ENCODE measurements around the gene ZNF396. TPM values are rescaled to one million over a fixed set of nuclear protein-coding genes. Genes with fewer than 3 reads are reported as not detected.

ZNF396 gene
- total RNA-seq, 4 donors from 2014 or later: 2.8 to 3.9 (median 3.1) TPM

DNA sequence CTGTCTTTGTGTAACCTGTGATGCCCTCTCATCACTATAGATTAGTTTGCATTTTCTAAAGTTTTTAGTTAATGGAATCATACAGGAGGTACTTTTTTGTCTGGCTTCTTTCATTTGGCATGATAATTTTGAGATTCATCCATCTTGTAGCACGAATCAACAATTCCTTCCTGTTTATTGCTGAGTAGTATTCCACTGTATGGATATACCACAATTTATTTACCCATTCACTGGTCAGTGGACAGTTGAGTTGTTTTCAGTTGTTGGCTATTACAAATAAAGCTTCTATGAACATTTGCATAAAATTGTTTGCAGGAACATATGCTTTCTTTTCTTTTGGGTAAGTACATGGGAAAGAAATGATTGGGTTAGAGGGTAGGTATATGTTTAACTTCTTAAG, 40.1 kb upstream of the ZNF396 start:
- H3K4me1 ChIP-seq: peaks cover 0 to 12% (median 3%) of the 10 kb centered on the region in 4 donors
- WGBS, 2 donors: 56 to 70% methylated on average over 1 of the region's 1 CpG
- H3K27ac ChIP-seq: no peak overlapping the region
- H3K9me3 ChIP-seq: peaks cover 0 to 24% (median 3%) of the 10 kb centered on the region in 4 donors
- H3K27me3 ChIP-seq: no peaks in the 10 kb centered on the region
- no peaks in the 10 kb centered on the region for H3K36me3 ChIP-seq
- TF ChIP-seq POLR2A (IDR thresholded peaks at IDR 0.05) (no peak), EP300 (IDR thresholded peaks at IDR 0.05) (no peak)
- TF ChIP-seq, protein P1, sequence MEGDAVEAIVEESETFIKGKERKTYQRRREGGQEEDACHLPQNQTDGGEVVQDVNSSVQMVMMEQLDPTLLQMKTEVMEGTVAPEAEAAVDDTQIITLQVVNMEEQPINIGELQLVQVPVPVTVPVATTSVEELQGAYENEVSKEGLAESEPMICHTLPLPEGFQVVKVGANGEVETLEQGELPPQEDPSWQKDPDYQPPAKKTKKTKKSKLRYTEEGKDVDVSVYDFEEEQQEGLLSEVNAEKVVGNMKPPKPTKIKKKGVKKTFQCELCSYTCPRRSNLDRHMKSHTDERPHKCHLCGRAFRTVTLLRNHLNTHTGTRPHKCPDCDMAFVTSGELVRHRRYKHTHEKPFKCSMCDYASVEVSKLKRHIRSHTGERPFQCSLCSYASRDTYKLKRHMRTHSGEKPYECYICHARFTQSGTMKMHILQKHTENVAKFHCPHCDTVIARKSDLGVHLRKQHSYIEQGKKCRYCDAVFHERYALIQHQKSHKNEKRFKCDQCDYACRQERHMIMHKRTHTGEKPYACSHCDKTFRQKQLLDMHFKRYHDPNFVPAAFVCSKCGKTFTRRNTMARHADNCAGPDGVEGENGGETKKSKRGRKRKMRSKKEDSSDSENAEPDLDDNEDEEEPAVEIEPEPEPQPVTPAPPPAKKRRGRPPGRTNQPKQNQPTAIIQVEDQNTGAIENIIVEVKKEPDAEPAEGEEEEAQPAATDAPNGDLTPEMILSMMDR (IDR thresholded peaks at IDR 0.05): no peak
- H3K4me3 ChIP-seq: no peak overlapping the region
- no peak for DNase-seq (ENCODE audit: low spot score in 2 of 2)

- H3K4me3 ChIP-seq: peak overlapping the region in 1 of 4 donors; percentile 16
- H3K27ac ChIP-seq: peak overlapping the region in 1 of 4 donors; percentile 17
Observed at GRCh38 chr18:35415511-35416073, 38.5 kb upstream of the ZNF396 start.

DNA sequence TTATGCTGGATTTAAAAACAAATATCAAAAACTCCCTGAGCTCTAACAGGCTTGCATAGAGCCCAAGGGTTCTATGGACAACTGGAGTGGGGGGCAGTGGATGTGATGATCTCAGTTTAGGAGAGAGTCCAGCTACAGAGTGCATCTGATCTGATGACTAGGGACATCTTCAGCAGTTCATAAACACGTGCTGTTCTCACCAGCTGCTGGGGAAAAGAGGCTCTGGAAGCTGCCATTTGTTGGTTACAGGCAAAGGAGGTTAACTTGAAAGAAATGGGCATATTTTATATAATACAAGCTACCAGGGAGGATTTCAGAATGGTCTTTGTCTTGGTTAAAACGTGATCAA, 36.0 kb upstream of the ZNF396 start:
- Histone ChIP-seq H3K9me3 (peaks cover 0 to 10% (median 3%) of the 10 kb centered on the region in 4 donors), H3K27me3 (no peaks in the 10 kb centered on the region), H3K27ac (no peak overlapping the region), H3K4me3 (no peak overlapping the region), H3K36me3 (no peaks in the 10 kb centered on the region), H3K4me1 (peaks cover 0 to 21% (median 3%) of the 10 kb centered on the region in 4 donors)
- no peak for DNase-seq (ENCODE audit: low spot score in 2 of 2)
- WGBS, 2 donors: 46 to 57% methylated on average over 2 of the region's 2 CpGs
- TF ChIP-seq, protein P1 (IDR thresholded peaks at IDR 0.05): no peak
- TF ChIP-seq POLR2A (IDR thresholded peaks at IDR 0.05): no peak
- TF ChIP-seq EP300 (IDR thresholded peaks at IDR 0.05): no peak

More at GRCh38 chr18:35415511-35416073, 38.5 kb upstream of the ZNF396 start:
- no peaks in the 10 kb centered on the region for H3K36me3 ChIP-seq
- 26 to 35% methylated on average over 5 of the region's 5 CpGs for WGBS, 2 donors
- H3K9me3 ChIP-seq: peaks cover 0 to 24% (median 3%) of the 10 kb centered on the region in 4 donors
- no peaks in the 10 kb centered on the region for H3K27me3 ChIP-seq
- H3K4me1 ChIP-seq: peaks cover 0 to 12% (median 3%) of the 10 kb centered on the region in 4 donors
- TF ChIP-seq, protein P1 (IDR thresholded peaks at IDR 0.05): no peak
- TF ChIP-seq POLR2A (IDR thresholded peaks at IDR 0.05): no peak
- TF ChIP-seq EP300 (IDR thresholded peaks at IDR 0.05): no peak
- DNase-seq (ENCODE audit: low spot score in 2 of 2): no peak

DNA sequence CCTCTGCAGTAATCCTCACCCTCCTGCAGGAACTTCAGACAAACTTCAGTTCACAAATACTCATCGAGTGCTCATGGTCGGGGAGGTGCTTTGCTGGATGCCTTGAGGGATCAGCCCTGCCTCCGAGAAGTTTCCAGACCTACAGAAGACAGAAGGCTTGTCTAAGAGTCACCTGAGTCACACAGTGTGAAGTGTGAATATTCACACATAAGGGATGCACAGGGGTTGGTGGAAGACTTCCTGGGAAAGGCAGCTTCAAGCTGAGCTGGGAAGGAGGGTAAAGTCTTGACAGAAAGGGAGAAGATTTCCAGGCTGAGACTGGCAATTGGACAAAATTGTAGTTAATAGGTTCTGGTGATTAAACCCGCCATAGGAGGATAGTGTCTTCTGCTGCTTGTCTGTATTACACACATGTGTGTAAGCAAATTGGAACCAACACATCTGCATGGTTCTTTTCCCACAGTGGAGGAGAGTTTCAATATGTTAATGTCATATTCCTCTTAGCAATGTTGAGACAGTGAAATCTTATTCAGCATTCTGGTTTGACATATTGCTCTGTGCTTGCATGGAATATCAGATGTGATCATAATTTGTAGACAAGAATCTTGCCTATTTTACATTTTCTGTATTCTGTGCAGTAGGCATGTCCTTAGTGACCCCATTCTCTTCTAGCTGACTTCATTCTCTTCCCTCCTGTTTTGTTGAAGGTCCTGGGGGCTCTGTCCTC, 34.7 kb upstream of the ZNF396 start:
- Histone ChIP-seq H3K27me3 (no peaks in the 10 kb centered on the region), H3K9me3 (no peaks in the 10 kb centered on the region), H3K4me3 (no peak overlapping the region), H3K27ac (no peak overlapping the region), H3K4me1 (peaks cover 0 to 24% (median 3%) of the 10 kb centered on the region in 4 donors), H3K36me3 (no peaks in the 10 kb centered on the region)
- WGBS, 2 donors: 84 to 96% methylated on average over 4 of the region's 4 CpGs
- DNase-seq (ENCODE audit: low spot score in 2 of 2): no peak
- no peak for TF ChIP-seq POLR2A (IDR thresholded peaks at IDR 0.05)
- TF ChIP-seq, protein P1 (IDR thresholded peaks at IDR 0.05): no peak
- TF ChIP-seq EP300 (IDR thresholded peaks at IDR 0.05): no peak

GRCh38 chr18:35410561-35410960, 33.4 kb upstream of the ZNF396 start:
- Histone ChIP-seq H3K9me3 (no peaks in the 10 kb centered on the region), H3K4me1 (peaks cover 0 to 18% (median 0%) of the 10 kb centered on the region in 4 donors), H3K27me3 (no peaks in the 10 kb centered on the region), H3K36me3 (no peaks in the 10 kb centered on the region), H3K27ac (no peak overlapping the region), H3K4me3 (no peak overlapping the region)
- no peak for TF ChIP-seq EP300 (IDR thresholded peaks at IDR 0.05)
- TF ChIP-seq, protein P1 (IDR thresholded peaks at IDR 0.05): no peak
- no peak for TF ChIP-seq POLR2A (IDR thresholded peaks at IDR 0.05)
- WGBS, 2 donors: 87 to 96% methylated on average over 7 of the region's 7 CpGs
- no peak for DNase-seq (ENCODE audit: low spot score in 2 of 2)
